Stimulated activated CD8-positive, alpha-beta memory T cell treated with anti-CD3 and anti-CD28 coated beads, Interleukin-15, amount 100 ng/mL, for 1 hour (primary cell): Measurements from ENCODE around the gene HOOK1.
"Not testable (repeated sequence)": the region's sequence is repeated elsewhere in the genome, so short reads cannot be mapped to it uniquely, and the experiment has no call there.

Experiments used
- DNase-seq: peaks from one replicate; pipeline ENCODE4 v3.0.0-alpha.2; 2020; ENCODE audit warnings: low read depth

Gene HOOK1

GRCh38 chr1:59885160-59885832 lies 70.5 kb downstream of the HOOK1 start:
- DNase-seq: no peak

GRCh38 chr1:59892841-59893811 lies 78.4 kb downstream of the HOOK1 start:
- no peak for DNase-seq

GRCh38 chr1:59897165-59897564 lies 82.4 kb downstream of the HOOK1 start:
- no peak for DNase-seq

DNA sequence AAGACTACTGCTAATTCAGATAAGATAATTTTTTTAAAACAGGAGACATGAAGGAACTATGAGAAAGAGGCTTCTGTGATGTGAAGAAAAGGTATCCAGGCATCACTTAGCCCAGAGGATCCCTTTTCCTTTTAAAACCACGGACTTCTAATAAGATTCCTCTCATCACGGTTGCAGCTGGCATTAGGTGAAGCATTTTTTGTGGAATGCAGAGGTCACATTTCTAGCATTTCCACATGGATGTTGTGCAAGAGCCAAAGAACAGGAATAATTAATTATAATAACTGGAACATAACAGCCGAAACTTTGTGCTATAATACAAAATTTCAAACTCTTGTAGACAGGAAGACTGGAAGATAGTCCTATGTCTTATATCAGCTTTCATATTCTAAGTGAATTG lies 84.2 kb downstream of the HOOK1 start:
- DNase-seq: no peak

GRCh38 chr1:59900640-59901039 lies 85.9 kb downstream of the HOOK1 start:
- DNase-seq: no peak

DNA sequence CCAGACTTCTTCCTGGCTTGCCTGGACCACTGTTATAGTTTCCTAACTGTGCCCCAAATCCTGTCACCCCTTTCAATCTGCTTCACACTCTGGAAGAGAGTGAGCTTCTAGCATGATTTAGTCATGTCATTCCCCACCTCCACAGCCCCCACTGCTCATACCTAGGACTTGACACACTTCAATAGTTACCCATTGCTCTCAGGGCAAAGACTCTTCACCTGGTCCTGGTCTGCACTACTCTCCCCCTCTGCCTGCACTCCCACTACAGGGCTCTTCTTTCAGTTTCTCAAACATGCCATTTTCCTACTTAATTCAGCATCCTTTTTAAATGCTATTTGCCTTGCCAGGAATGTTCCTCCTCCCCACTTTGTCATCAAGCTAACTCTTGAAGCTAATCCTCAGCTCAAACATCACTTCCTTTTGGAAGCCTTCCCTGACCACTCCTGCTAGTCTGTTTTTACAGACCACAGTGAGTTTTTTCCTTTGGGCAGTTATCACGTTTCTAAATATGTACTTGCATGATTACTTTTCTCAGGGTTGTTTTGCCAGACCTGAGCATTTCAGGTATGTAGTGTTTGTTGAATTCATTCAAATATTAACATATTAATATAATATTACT lies 87.1 kb downstream of the HOOK1 start:
- DNase-seq: no peak

DNA sequence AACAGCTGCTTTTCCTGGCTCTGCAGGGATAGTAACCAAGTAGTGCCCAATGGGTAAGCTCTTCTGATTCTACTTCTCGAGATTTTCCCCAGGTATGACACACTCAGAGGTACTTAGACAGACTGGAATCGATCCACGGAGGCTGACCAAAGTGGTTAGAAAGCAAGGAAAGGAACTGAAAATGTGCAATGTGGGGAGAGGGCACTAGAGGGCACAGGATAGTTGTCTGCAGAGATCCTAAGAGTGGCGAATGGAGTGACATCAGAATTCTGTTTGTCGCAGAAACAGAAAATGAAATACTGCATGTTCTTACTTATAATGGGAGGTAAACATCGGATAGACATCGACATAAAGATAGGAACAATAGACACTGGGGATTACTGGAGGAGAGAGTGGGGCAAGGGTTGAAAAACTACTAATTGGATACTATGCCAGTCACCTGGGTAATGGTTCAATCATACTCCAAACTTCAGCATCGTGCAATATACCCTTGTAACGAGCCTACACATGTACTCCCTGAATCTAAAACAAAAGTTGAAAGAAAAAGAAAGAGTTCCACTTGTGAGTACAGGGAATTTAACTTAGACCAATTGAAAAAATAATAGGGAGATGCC lies 88.5 kb downstream of the HOOK1 start:
- DNase-seq: no peak

DNA sequence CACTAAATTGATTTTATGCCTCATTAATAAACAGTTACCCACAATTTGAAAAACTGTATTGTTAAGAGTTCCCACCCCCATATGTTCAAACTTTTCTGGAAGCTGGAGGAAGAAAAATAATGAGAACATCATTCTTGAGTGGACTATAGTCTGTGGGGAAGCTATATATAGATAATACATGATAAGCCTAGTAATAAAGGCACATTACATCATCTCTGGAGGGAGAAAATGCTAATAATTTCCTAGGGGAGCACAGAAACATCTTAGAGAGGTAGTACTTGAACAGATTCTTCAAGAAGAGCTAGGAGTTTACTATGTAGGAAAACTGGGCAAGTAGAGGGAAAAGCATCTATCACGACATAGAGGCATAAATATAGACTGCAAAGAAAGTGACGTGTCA lies 92.2 kb downstream of the HOOK1 start:
- no peak for DNase-seq

DNA sequence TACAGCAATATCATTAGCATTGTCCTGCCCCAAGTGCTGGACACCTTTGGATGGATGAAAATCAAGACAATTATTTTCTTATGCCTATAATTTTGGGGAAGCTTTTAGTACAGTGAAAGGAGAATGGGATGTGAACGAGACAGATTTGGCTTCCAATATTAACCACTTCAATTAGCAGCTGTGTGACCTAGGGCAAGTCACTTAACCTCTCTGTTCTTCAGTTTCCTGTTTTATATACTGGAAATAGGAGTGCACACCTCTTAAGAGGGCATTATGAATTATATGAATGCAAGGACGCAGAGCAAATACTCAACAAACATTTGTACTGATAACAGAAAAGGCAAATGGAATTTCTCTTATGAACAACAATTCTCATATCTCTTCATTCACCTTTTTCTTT lies 93.3 kb downstream of the HOOK1 start:
- DNase-seq: no peak

DNA sequence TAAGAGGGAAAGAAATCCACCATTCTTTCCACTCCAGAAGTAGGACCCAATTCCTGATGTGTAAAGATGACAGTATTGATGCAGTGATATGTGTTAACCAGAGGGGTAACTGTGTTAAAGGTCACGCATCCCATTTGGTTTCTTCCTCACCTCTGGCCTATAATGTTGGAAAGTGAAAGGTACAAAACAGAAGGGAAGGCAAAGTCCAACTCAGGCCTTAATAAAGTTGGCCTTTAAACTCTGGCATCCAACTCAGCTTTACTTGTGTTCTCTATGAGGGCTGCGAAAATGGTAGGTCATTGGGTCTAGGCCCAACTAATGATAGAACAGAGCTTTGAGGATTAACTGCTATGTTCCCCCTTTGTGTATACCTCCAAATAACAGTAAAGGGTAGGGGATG lies 93.9 kb downstream of the HOOK1 start:
- no peak for DNase-seq

- DNase-seq: not testable (repeated sequence)
These were observed 100.1 kb downstream of the HOOK1 start for GRCh38 chr1:59914791-59915286.

DNA sequence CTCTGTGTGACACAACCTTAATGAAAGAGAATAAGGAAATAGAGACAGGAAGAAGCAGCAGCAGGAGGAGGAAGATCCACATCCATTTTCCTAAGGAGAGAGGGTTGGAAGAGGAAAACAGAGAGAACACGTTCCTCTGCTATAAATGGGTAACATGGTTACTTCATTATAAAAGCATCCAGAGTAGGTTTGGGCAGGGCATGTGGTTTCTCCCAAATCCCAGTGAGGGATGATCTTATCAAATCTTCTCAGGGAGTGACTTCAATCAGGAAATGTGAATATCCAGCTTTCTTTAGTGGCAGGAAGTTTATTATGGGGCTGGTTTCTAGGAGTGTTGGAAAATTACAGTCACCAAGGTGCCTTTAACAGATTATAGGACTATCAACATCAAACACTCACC lies 100.8 kb downstream of the HOOK1 start:
- no peak for DNase-seq

DNA sequence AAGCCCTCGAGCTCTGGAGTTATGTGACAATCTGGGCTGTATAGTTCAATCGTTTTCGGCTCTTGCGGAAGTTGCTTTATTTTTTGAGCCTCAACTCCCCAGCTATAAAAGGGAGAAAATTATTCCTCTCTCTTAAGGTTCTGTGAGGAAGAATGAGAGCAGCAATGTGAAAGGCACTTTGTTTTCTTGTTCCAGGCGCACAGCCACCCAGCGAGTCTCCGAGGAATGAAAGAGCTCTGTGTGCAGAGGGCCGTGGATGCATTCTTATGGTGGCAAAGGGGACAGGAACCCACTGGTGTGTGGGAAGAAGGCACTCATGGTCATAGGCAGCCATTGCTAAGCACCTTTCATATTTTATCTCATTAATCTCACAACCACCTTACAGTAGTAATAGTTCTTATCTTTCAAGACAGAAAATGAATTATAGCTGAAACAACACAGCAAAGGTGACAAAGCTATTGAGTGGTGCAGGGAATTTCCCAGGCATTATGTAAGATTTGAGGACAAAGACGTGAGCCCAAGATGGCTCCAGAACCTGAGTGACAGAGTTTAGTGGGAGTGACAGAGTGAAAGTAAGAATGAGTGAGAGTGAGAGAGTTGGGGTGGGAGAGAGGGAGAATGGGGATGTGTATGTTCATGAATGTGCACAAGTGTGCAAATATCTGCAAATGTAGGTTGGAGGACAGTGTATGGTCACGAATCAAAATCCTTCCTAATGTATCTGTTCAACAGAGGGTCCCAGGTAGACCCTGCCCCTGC lies 102.5 kb downstream of the HOOK1 start:
- DNase-seq: no peak

GRCh38 chr1:59917785-59918180 lies 103.0 kb downstream of the HOOK1 start:
- DNase-seq: no peak

DNA sequence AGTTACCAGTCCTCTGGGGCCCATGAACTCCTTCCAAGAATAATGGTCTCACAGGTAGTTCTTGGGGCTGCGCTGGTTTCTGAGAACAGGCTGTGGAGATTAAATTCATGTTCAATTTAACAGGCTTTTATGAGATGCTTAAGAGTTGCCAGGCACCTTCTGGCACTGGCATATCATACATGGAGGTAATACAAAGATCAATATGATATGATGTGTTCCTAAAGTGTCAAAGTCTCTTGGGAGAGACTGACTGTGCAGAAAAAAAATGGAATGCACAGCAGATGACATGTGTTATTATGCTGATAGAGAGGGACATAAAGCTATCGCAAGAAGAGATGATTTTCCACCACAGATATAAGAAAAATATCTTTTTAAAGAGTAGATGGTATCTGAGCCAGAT lies 105.0 kb downstream of the HOOK1 start:
- no peak for DNase-seq

- not testable (repeated sequence) for DNase-seq
These were observed 106.6 kb downstream of the HOOK1 start for GRCh38 chr1:59921258-59921899.

DNA sequence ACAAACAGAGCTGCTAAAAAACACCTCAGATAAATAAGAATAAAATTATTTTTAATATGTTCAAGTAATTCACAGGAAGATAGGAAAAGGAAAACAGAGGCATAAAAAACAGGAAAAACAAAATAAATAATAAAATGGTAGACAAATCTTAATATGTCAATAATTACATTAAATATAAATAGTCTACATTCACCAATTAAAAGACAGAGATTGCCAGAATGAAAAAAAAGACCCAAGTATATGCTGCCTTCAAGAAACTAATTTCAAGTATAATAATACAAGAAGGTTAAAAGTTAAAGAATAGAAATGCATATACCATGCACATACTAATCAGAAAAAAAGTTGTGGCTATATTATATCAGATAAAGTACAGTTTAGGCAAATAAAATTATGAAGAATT lies 109.9 kb downstream of the HOOK1 start:
- DNase-seq: no peak
